Measurements from ENCODE around the gene KRT84.
A peak's percentile ranks its signal among the peaks of the same experiment; 100 is the strongest.

Gene KRT84

GRCh38 chr12:52402873-52403540 is 17.6 kb upstream of the KRT84 start:
- in situ Hi-C loops (cut with MboI; ENCODE audit: low sequenced_read_pairs), result no loop called here
- Histone ChIP-seq H3K27me3 (ENCODE audit: low read depth) (no peaks in the 10 kb centered on the region; the same call in 1 of the 2 replicates), H3K4me3 (no peak overlapping the region), H3K36me3 (replicated peaks) (no peaks in the 10 kb centered on the region), H3K9me3 (no peaks in the 10 kb centered on the region), H3K4me1 (no peaks in the 10 kb centered on the region)
- DNase-seq (ENCODE audit: low spot score in 2 of 2), result no peak

DNA sequence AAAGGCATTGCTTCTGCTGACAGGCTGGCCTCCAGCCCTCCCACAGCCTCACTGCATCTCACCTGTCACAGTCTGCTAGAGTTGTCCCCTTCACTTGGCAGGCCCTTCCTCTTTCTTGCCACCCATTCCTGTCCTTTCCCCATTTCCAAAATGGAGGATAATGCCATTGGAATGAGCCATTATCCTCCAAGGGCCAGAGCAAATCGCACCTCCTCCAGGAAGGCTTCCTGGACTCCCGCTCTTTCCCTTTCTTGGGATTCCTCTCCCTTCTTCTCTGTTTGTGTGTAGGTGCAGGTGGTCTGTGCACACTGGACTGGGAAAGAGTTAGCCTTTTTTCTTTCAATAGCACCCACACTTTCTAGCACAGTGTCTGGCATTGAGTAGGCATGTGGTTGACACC is 16.9 kb upstream of the KRT84 start:
- Histone ChIP-seq H3K4me1 (no peaks in the 10 kb centered on the region), H3K27me3 (ENCODE audit: low read depth) (no peaks in the 10 kb centered on the region; the same call in 1 of the 2 replicates), H3K4me3 (no peak overlapping the region), H3K9me3 (no peaks in the 10 kb centered on the region), H3K36me3 (replicated peaks) (no peaks in the 10 kb centered on the region)
- no peak for DNase-seq (ENCODE audit: low spot score in 2 of 2)
- in situ Hi-C loops (cut with MboI; ENCODE audit: low sequenced_read_pairs), result no loop called here

- in situ Hi-C loops (cut with MboI; ENCODE audit: low sequenced_read_pairs), result no loop called here
- Histone ChIP-seq H3K4me3 (no peak overlapping the region), H3K9me3 (no peaks in the 10 kb centered on the region), H3K27me3 (ENCODE audit: low read depth) (no peaks in the 10 kb centered on the region; the same call in 1 of the 2 replicates), H3K36me3 (replicated peaks) (no peaks in the 10 kb centered on the region), H3K4me1 (no peaks in the 10 kb centered on the region)
- DNase-seq (ENCODE audit: low spot score in 2 of 2), result no peak
Measured at GRCh38 chr12:52401926-52402325, 16.5 kb upstream of the KRT84 start.

DNA sequence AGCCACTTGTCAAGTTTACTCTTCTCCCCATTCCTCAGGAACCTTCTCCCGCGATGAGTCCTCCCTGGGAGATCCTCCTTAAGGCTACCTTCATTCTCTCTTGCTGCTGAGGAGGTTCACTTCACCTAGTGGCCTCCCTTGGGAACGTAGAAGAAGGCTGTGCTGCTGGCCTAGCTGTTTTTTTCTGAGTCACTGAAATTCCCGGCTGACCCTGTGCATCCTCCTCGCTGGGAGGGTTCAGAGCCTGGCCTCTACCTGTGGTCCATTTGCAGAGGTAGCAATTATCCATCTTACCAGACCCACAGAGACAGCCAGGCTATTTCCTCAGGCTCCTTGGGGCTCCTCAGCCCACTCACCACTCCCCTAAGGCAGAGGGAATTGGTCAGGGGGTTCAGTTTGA is 16.1 kb upstream of the KRT84 start:
- no peaks in the 10 kb centered on the region for H3K36me3 ChIP-seq (replicated peaks)
- no peak overlapping the region for H3K4me3 ChIP-seq
- H3K4me1 ChIP-seq, result no peaks in the 10 kb centered on the region
- H3K9me3 ChIP-seq, result no peaks in the 10 kb centered on the region
- H3K27me3 ChIP-seq (ENCODE audit: low read depth), result no peaks in the 10 kb centered on the region; the same call in 1 of the 2 replicates
- in situ Hi-C loops (cut with MboI; ENCODE audit: low sequenced_read_pairs), result no loop called here
- no peak for DNase-seq (ENCODE audit: low spot score in 2 of 2)

- no peak overlapping the region for H3K4me3 ChIP-seq
- no peak for DNase-seq (ENCODE audit: low spot score in 2 of 2)
- in situ Hi-C loops (cut with MboI; ENCODE audit: low sequenced_read_pairs), result no loop called here
- H3K36me3 ChIP-seq (replicated peaks), result no peaks in the 10 kb centered on the region
- no peaks in the 10 kb centered on the region for H3K4me1 ChIP-seq
- no peaks in the 10 kb centered on the region for H3K9me3 ChIP-seq
- H3K27me3 ChIP-seq (ENCODE audit: low read depth), result no peaks in the 10 kb centered on the region; the same call in 1 of the 2 replicates
Measured at GRCh38 chr12:52400906-52401305, 15.5 kb upstream of the KRT84 start.

DNA sequence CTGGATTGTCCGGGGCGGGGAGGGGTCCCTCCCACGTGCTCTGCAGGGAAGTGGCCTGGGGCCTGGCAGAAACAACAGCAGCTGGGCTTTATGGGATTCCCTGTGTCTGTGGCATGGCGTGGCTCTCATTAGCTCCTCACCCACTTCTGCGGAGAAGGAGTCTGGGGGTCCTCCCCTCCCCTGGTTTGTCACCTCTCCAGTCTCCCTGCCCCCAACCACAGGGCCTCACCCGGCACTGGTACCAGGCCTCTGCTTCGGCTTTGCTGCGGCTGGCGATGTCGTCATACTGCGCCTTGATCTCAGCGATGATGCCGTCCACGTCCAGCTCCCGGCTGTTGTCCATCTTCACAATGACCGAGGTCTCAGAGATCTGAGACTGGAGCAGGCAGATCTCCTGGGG is 14.3 kb upstream of the KRT84 start:
- Histone ChIP-seq H3K27me3 (ENCODE audit: low read depth) (no peaks in the 10 kb centered on the region; the same call in 1 of the 2 replicates), H3K4me1 (no peaks in the 10 kb centered on the region), H3K9me3 (no peaks in the 10 kb centered on the region), H3K36me3 (replicated peaks) (no peaks in the 10 kb centered on the region), H3K4me3 (no peak overlapping the region)
- DNase-seq (ENCODE audit: low spot score in 2 of 2), result no peak
- in situ Hi-C loops (cut with MboI; ENCODE audit: low sequenced_read_pairs), result no loop called here

- Histone ChIP-seq H3K36me3 (replicated peaks) (no peaks in the 10 kb centered on the region), H3K4me1 (no peaks in the 10 kb centered on the region), H3K27me3 (ENCODE audit: low read depth) (no peaks in the 10 kb centered on the region; the same call in 1 of the 2 replicates), H3K4me3 (no peak overlapping the region), H3K9me3 (no peaks in the 10 kb centered on the region)
- in situ Hi-C loops (cut with MboI; ENCODE audit: low sequenced_read_pairs), result no loop called here
- DNase-seq (ENCODE audit: low spot score in 2 of 2), result no peak
Measured at GRCh38 chr12:52398176-52398575, 12.7 kb upstream of the KRT84 start.

- no peaks in the 10 kb centered on the region for H3K4me1 ChIP-seq
- DNase-seq (ENCODE audit: low spot score in 2 of 2), result no peak
- no peaks in the 10 kb centered on the region for H3K9me3 ChIP-seq
- H3K4me3 ChIP-seq, result no peak overlapping the region
- no peaks in the 10 kb centered on the region for H3K36me3 ChIP-seq (replicated peaks)
- H3K27me3 ChIP-seq (ENCODE audit: low read depth), result no peaks in the 10 kb centered on the region; the same call in 1 of the 2 replicates
- in situ Hi-C loops (cut with MboI; ENCODE audit: low sequenced_read_pairs), result no loop called here
Measured at GRCh38 chr12:52396656-52397055, 11.2 kb upstream of the KRT84 start.

DNA sequence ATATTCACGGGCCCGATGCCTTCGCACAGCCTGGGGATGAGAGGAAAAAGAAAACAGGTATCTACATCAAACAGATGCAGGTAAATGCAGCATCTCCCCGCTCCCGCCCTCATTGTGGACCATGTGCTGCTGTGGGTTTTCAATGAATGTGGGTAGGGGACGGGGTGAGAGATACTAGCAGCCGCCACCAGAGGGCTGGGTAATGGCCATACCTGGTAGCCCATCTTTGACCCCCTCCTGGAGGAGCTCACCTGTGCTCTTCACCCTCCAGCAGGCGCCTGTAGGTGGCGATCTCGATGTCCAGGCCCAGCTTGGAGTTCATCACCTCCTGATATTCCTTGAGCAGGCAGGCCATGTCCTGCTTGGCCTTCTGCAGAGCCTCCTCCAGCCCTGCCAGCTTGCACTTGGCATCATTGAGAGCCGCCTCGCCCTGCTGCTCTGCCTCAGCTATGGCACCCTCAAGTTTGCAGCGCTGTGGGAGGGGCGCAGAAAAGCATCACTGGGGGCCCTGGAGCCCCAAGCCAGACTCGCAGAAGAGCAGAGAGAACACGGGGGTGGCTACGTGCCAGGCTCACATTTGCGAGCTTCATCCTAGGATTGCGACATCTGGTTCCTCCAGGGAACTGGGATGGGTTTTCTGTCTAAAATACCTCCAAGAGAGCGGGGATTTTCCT is 10.4 kb upstream of the KRT84 start:
- H3K27me3 ChIP-seq (ENCODE audit: low read depth), result no peaks in the 10 kb centered on the region; the same call in 1 of the 2 replicates
- H3K4me1 ChIP-seq, result no peaks in the 10 kb centered on the region
- no peak overlapping the region for H3K4me3 ChIP-seq
- DNase-seq (ENCODE audit: low spot score in 2 of 2), result peak in 1 of 2 experiments; percentile 39
- H3K9me3 ChIP-seq, result no peaks in the 10 kb centered on the region
- no peaks in the 10 kb centered on the region for H3K36me3 ChIP-seq (replicated peaks)
- in situ Hi-C loops (cut with MboI; ENCODE audit: low sequenced_read_pairs), result no loop called here

GRCh38 chr12:52394836-52395405 is 9.5 kb upstream of the KRT84 start:
- Histone ChIP-seq H3K4me3 (no peak overlapping the region), H3K4me1 (no peaks in the 10 kb centered on the region), H3K36me3 (replicated peaks) (no peaks in the 10 kb centered on the region), H3K9me3 (no peaks in the 10 kb centered on the region), H3K27me3 (ENCODE audit: low read depth) (no peaks in the 10 kb centered on the region; the same call in 1 of the 2 replicates)
- no peak for DNase-seq (ENCODE audit: low spot score in 2 of 2)
- in situ Hi-C loops (cut with MboI; ENCODE audit: low sequenced_read_pairs), result no loop called here

DNA sequence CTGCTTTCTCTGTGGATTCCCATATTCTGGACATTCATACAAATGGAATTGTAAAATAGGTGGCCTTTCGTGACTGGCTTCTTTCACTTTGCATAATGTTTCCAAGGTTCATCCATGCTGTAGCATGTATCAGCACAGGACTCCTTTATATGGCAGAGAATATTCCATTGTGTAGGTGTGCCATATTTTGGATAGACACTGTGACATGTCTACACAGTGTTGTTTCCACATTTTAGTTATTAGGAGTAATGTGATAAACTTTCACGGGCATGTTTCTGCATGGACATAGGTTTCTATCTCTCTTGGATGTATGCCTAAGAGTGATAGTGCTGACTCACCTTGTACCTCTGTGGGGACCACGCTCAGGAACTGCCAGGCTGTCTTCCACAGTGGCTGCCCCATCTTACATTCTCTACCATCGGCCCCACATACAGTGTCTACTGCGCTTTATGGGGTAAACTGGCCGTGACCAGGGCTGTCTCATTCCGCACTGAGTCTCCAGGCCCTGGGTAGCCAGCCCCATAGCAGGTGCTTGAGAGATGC is 7.1 kb upstream of the KRT84 start:
- Histone ChIP-seq H3K36me3 (replicated peaks) (no peaks in the 10 kb centered on the region), H3K9me3 (no peaks in the 10 kb centered on the region), H3K4me3 (no peak overlapping the region), H3K27me3 (ENCODE audit: low read depth) (peaks cover 7% of the 10 kb centered on the region; the same call in 1 of the 2 replicates), H3K4me1 (no peaks in the 10 kb centered on the region)
- in situ Hi-C loops (cut with MboI; ENCODE audit: low sequenced_read_pairs), result no loop called here
- DNase-seq (ENCODE audit: low spot score in 2 of 2), result no peak

DNA sequence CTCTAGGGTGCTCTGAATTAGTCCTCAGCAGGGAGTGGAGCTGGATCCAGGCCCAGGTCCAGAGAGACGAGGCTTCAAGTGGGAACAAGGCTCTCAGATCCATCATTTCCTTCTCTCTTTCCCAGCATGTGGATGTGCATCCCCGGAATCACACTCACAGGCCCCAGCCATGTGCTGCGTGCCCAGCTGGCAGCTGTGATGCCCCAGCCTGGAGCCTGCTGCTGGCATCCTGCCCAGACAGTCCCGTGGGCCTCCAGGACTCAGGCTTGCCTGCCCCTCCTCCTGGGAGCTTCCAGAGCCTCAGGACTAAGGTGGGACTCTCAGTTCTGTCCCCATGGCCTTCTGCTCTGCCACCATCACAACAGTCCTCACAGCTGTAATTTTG is 6.2 kb upstream of the KRT84 start:
- no peaks in the 10 kb centered on the region for H3K36me3 ChIP-seq (replicated peaks)
- no peak overlapping the region for H3K4me3 ChIP-seq
- no peaks in the 10 kb centered on the region for H3K9me3 ChIP-seq
- in situ Hi-C loops (cut with MboI; ENCODE audit: low sequenced_read_pairs), result no loop called here
- H3K4me1 ChIP-seq, result no peaks in the 10 kb centered on the region
- no peak for DNase-seq (ENCODE audit: low spot score in 2 of 2)
- peaks cover 8% of the 10 kb centered on the region; the same call in 1 of the 2 replicates for H3K27me3 ChIP-seq (ENCODE audit: low read depth)

DNA sequence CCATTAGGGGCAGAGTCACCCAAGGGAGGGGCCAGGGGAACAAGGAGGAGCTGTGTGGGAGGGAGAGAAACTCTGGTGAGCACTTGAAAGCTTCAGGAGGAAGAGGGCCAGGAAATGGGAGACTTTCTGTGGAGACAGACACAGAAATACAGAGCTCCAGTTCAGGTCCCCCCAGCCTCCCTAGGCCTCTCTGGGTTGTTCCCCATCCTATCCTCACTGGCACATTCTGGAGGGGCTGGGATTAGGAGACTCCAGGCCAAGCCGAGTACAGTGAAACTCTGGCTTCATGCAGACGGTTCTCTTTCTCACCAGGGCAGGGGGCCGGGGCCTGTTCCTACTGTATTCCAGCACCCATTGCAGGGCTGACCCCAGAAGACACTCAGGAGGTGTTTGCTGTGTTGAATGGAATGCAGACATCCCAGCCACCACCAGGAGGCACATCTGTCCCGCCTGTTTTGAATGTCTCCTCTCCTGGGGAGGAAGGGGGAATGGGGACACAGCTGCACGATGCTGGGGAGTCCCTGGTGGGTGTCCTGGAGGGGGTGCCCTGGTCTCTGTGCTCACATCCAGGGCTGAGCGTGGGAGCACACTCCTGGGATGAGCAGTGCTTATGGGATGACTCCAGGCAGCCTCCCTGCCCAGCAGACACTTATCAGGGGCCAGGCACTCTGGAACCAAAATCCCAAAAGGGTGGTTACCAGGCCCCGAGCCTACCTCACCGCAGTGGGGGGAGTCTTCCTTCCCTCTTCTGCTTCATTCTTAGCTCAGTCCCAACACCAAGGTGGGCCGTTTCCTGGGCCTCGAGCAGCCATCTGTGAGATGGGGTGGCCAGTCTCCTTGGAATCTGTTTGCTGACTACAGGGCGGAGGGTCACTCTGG is 5.5 kb upstream of the KRT84 start:
- Histone ChIP-seq H3K4me1 (no peaks in the 10 kb centered on the region), H3K9me3 (no peaks in the 10 kb centered on the region), H3K27me3 (ENCODE audit: low read depth) (peaks cover 8% of the 10 kb centered on the region; the same call in 1 of the 2 replicates), H3K4me3 (no peak overlapping the region), H3K36me3 (replicated peaks) (no peaks in the 10 kb centered on the region)
- in situ Hi-C loops (cut with MboI; ENCODE audit: low sequenced_read_pairs), result no loop called here
- DNase-seq (ENCODE audit: low spot score in 2 of 2), result peak; percentile 11 to 43

All from HAP-1 (cell line).